C4-2B (cell line): ENCODE measurements around the gene PLCH2.

Experiments used
- CTCF ChIP-seq: fragments of 450-650 bp; conservative IDR thresholded peaks from 2 replicates; pipeline ENCODE4 v1.5.1; 2017; ENCODE audit warnings: mild to moderate bottlenecking
- ZFX ChIP-seq: fragments of 450-650 bp; IDR thresholded peaks from 2 replicates; pipeline ENCODE4 v1.6.1; 2017

GRCh38 chr1:2492091-2492490 lies 16.0 kb downstream of the PLCH2 start:
- TF ChIP-seq CTCF, result no peak
- TF ChIP-seq ZFX, result no peak
